HepG2 (cell line): Measurements from ENCODE around the gene SPAG7.

Experiments used
- CTCF ChIP-seq: sonication (generic); formaldehyde crosslinking; IDR thresholded peaks from 2 replicates; pipeline ENCODE4 v1.5.0; 2020; ENCODE audit warnings: mild to moderate bottlenecking, missing genetic modification reagents, moderate library complexity
- MYC ChIP-seq: sonication (generic); formaldehyde crosslinking; IDR thresholded peaks from 2 replicates; pipeline ENCODE4 v1.9.0; 2021; ENCODE audit warnings: missing genetic modification reagents, borderline replicate concordance
- POLR2A ChIP-seq, 2 experiments: IDR thresholded peaks; 2 replicates each; pipeline ENCODE4 v1.6.1; 2011; ENCODE audit warnings: low read depth in 2 of 2, low read length in 2 of 2, mild to moderate bottlenecking in 1 of 2, moderate library complexity in 1 of 2; ENCODE audit not compliant: insufficient read depth in 1 of 2
- SP5 ChIP-seq: IDR thresholded peaks from 2 replicates; pipeline ENCODE4 v1.6.1; 2016; ENCODE audit warnings: low read depth, borderline replicate concordance
- ZNF530 ChIP-seq: sonication (generic); formaldehyde crosslinking; IDR thresholded peaks from 2 replicates; pipeline ENCODE4 v1.5.0; 2020; ENCODE audit warnings: low read depth, mild to moderate bottlenecking, missing genetic modification reagents
- ZSCAN30 ChIP-seq: sonication (generic); formaldehyde crosslinking; IDR thresholded peaks from 2 replicates; pipeline ENCODE4 v1.5.0; 2020; ENCODE audit warnings: mild to moderate bottlenecking, missing genetic modification reagents

DNA sequence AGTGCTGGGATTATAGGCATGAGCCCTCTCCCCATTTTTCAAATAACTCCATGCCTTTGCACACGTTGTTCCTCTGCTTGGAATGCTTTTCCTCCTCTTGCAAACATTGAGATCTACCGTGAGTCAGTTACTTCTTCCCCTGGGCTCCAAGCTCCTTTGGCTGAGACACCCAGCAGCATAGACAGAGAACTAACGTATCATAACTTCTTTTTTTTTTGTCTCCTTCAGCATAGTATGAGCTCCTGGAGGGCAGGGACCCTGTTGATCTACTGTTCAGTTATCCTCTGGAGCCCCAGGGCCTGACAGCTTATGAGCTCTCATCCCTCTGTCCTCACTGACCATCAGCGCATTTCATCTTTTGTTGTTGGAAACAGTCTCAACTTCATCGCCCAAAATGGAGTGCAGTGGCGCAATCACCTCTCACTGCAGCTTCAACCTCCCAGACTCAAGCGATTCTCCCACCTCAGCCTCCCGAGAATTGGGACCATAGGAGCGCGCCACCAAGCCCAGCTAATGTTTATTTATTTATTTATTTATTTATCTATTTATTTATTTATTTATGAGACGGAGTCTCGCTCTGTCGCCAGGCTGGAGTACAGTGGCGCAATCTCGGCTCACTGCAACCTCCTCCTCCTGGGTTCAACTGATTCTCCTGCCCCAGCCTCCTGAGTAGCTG lies 2.2 kb downstream of the SPAG7 start:
- TF ChIP-seq POLR2A (IDR thresholded peaks at IDR 0.05; ENCODE audit: insufficient read depth in 1 of 2, low read depth in 2 of 2, low read length in 2 of 2) (no peak), ZSCAN30 (CRISPR knock-in tag) (no peak), SP5 (CRISPR knock-in tag) (no peak), MYC (CRISPR knock-in tag) (no peak), CTCF (CRISPR knock-in tag) (no peak), ZNF530 (CRISPR knock-in tag) (no peak)
